NCI-H526 treated with DMSO at 0.1 percent for 48 hours (cell line): ENCODE results near the gene SPATA31C1.
"Not testable (repeated sequence)": the region's sequence is repeated elsewhere in the genome, so short reads cannot be mapped to it uniquely, and the experiment has no call there.

Experiments used
- DNase-seq: peaks from one replicate; lab custom pipeline; 2025; lab: John Stamatoyannopoulos, UW

Gene SPATA31C1

GRCh38 chr9:87886933-87887505 is 30.7 kb upstream of the SPATA31C1 start:
- DNase-seq, result no peak

DNA sequence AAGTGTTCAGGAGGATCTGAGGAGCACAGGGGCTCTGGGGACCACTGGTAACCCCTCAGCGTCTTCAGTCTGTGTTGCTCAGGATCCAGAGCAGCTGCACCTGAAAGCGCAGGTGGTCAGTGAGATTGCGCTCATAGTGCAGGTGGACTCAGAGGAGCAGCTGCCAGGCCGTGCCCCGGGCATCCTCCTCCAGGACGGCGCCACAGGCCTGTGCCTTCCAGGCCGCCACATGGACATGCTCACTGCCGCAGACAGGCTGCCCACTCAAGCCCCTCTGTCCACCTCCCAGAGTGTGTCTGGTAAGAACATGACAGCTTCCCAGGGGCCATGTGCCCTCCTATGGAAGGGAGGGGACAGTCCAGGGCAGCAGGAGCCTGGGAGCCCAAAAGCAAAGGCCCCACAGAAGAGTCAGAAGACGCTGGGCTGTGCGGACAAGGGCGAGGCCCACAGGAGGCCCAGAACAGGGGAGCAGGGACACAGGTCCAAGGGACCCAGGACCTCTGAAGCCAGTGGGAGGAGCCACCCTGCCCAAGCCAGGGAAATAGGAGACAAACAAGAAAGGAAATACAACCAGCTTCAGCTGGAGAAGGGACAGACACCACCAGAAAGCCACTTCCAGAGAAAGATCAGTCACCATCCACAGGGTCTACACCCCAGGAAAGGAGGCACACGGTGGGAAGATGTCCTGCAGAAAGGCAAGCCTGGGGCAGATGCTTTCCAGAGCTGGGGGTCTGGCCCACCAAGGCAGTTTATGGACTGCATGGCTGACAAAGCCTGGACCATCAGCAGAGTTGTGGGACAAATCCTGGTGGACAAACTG is 29.9 kb upstream of the SPATA31C1 start:
- DNase-seq, result no peak

- no peak for DNase-seq
Observed at GRCh38 chr9:87888501-87888900, 29.3 kb upstream of the SPATA31C1 start.

DNA sequence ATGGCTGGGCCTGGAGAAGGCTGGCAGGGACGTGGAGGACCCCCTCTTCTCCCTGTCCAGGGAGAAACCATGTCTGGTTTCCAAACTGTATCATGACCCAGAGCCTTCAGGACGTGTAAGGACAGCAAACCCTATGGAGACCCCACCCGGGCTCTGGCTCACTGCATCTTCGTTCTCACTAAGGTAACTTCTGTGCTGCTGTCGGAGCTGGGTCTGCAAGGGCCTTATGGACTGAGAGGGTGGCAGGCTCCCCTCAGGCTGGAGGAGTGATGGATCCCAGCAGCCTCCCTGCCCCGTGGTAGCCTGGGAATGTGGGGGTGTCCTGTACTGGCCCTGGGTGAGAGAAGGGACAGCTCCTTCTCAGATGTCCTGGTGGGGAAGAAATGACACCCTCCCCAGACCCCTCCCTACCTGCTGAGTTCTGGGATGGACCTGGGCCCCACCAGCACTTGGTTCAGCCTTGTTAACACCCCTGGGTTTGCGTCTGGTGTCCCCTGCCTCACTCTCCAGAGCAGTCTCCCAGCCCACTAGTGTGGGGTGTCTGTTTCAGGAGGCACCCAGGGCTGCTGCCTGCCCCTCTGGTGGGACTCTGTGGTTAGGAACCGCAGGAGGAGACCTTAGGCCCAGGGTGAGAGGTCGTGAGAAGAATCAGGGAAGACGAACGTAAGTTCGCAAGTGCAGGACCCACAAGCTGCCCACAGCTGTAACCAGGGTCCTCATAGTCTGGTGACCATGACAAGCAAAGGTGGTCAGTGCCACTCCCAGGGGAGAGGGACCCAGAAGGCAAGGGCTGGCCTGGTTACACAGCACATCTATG is 28.5 kb upstream of the SPATA31C1 start:
- DNase-seq, result no peak

DNA sequence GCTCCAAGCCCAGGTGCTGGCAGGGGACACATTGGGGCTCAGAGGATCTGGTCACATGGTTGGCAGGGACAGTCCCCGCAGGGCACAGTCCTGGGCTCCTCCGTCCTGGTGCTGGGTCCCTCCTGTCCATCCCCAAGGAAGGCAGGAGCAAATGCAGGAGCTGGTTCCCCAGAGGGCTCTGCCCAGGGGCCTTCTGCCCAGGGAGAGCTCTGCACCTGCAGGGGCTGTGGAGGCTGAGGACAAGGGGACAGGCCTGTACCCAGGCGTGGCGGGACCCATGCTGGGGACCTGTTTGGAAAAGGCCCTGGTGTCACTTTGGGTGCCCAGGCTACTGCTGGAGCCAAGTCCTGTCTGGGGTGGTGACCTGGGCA is 27.9 kb upstream of the SPATA31C1 start:
- no peak for DNase-seq

GRCh38 chr9:87890837-87891236 is 26.9 kb upstream of the SPATA31C1 start:
- no peak for DNase-seq

GRCh38 chr9:87891754-87892153 is 26.0 kb upstream of the SPATA31C1 start:
- DNase-seq, result no peak

- no peak for DNase-seq
Observed at GRCh38 chr9:87892956-87893355, 24.8 kb upstream of the SPATA31C1 start.

GRCh38 chr9:87894998-87895625 is 22.6 kb upstream of the SPATA31C1 start:
- DNase-seq, result no peak

DNA sequence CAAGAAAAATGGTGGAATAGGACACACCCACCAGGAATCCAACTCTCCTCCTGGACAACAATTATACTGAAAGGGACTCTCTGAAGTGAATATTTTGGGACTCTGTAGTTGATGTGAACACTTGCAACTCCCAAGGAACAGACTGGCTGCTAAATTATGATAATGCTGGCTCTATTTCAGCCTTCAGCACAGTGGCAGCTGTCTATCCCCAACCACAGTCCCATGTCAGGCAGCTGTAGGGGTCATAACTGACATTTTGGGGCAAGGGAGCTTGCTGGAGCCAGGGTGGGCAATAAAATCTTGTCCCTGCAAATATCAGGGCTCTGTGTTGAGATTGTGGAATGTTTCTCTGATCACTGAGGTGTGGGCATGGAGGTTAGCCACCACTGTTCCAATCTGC is 20.9 kb upstream of the SPATA31C1 start:
- no peak for DNase-seq

GRCh38 chr9:87898151-87898550 is 19.6 kb upstream of the SPATA31C1 start:
- no peak for DNase-seq

DNA sequence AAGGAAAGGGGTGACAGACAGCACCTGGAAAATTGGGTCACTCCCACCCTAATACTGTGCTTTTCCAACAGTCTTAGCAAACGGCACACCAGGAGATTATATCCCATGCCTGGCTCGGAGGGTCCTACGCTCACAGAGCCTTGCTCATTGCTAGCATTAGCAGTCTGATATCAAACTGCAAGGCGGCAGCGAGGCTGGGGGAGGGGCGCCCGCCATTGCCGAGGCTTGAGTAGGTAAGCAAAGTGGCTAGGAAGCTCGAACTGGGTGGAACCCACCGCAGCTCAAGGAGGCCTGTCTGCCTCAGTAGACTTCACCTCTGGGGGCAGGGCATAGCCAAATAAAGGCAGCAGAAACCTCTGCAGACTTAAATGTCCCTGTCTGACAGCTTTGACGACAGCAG is 15.4 kb upstream of the SPATA31C1 start:
- not testable (repeated sequence) for DNase-seq

GRCh38 chr9:87909310-87910041 is 8.3 kb upstream of the SPATA31C1 start:
- no peak for DNase-seq

DNA sequence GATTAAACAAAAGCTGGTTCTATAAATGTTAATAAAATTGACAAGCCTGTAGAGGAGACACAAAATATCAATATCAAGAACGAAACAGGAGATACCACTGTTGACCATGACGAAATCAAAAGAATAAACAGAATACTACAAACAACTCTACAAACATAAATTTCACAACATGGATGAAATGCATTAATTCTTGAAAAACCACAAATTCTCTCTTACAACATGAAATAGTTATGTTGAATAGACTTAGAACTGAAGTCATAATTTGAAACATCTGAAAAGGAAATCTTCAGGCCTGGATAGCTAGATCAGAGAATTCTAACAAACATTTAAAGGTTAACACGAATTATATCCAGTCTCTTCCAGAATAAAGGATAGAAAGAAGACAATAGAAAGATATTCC is 6.9 kb upstream of the SPATA31C1 start:
- no peak for DNase-seq

GRCh38 chr9:87919013-87919412 is 1.3 kb downstream of the SPATA31C1 start:
- not testable (repeated sequence) for DNase-seq

DNA sequence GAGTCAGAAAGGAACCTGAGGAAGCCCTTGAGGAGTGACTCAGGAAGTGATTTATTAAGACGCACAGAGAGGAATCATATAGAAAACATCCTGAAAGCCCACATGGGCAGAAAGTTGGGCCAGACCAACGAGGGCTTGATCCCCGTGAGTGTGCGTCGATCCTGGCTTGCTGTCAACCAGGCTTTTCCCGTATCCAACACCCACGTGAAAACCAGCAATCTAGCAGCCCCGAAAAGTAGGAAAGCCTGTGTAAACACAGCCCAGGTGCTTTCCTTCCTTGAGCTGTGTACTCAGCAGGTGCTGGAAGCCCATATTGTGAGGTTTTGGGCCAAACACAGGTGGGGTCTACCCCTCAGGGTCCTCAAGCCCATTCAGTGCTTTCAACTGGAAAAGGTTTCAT is 3.8 kb downstream of the SPATA31C1 start:
- DNase-seq, result not testable (repeated sequence)

- not testable (repeated sequence) for DNase-seq
Observed at GRCh38 chr9:87923012-87923411, 5.2 kb downstream of the SPATA31C1 start.

DNA sequence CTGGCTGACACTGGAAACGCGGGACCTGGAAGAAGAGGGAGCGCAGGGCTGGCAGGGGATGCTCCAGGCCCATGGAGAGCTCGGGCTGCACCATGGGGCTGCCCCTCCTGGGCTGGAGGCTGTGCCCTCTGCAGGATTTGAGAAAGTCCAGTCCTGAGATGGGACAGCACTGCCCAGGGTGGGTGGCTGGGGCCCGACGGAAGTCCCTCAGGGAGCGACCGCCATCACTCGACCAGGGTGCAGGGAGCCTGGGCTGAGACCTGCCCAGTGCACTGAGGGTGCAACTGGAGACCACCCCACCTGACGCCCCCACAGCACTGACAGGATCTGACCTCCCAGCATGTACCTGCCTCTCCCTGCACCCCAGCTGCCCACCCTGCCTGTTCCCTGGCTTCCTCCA is 7.1 kb downstream of the SPATA31C1 start:
- not testable (repeated sequence) for DNase-seq

- not testable (repeated sequence) for DNase-seq
Observed at GRCh38 chr9:87929152-87929551, 11.4 kb downstream of the SPATA31C1 start.

DNA sequence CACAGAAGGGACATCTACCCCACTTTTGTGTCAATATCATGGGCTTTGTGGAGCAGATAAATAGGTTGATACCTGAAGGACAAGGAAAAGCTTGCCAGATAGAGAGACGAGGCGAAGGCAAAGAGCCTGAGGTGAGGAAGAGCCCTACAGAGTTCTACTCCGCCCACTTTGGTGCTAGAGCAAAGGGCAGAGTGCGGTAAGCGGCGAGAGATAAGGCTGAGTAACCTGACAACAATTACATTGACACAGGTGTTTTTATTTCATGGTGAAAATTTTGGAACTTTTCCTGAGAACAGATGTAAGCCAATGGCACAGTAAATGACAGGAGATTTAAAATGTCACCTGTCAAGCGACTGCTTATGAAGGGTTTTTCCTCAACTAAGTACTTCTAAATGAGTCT is 16.7 kb downstream of the SPATA31C1 start:
- not testable (repeated sequence) for DNase-seq

- DNase-seq, result not testable (repeated sequence)
Observed at GRCh38 chr9:87937352-87937751, 19.6 kb downstream of the SPATA31C1 start.

GRCh38 chr9:87937918-87938317 is 20.2 kb downstream of the SPATA31C1 start:
- not testable (repeated sequence) for DNase-seq
